OCI-LY3 (cell line): ENCODE data around the gene KLHDC9.

Experiments used
- CTCF ChIP-seq: fragments of 200-600, 300-600 bp; sonication (generic); IDR thresholded peaks from 2 replicates; pipeline ENCODE4 v1.5.1; 2014; ENCODE audit warnings: antibody characterized with exemption, low read length, low read depth
- EZH2phosphoT487 ChIP-seq: fragments of 200-600 bp; shearing (Covaris generic); IDR thresholded peaks from 2 replicates; pipeline ENCODE4 v1.6.1; 2018; ENCODE audit warnings: antibody characterized with exemption, mixed run types, low read depth

DNA sequence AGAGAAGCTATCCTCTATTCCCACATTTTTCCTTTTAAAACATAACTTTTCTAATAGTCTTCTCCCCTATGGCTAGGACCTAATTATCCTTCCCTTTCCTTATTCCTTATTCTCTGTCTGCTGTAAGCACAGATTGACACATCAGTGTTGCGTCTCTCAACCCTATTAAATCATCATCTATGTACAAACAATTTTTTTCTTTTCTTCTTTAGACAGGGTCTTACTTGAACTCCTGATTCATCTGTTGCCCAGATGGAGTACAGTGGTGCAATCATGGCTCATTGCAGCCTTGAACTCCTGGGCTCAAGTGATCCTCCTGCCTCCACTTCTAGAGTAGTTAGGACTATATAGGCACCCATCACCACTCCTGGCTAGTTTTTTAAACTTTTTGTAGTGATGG is 8.3 kb downstream of the KLHDC9 start:
- no peak for TF ChIP-seq CTCF
- no peak for TF ChIP-seq EZH2phosphoT487
